Upper lobe of right lung (tissue), 1 donor: Measurements from ENCODE around the gene ESPNL. TPM values are rescaled to one million over a fixed set of nuclear protein-coding genes. Genes with fewer than 3 reads are reported as not detected.
A peak's percentile ranks its signal among the peaks of the same experiment; 100 is the strongest.

ENCODE experiments used
- ATAC-seq: fragments of 200-7000 bp; cut with Tn5 transposase; one replicate; pipeline ENCODE4 v1.9.1; 2020; ENCODE audit warnings: mild to moderate bottlenecking, moderate library complexity
- DNase-seq: peaks from one replicate; pipeline ENCODE4 v3.0.0-alpha.2; 2020
- H3K27ac ChIP-seq: fragments of 200-600 bp; one replicate; pipeline ENCODE4 v1.8.0; 2022
- H3K27me3 ChIP-seq: fragments of 200-600 bp; one replicate; pipeline ENCODE4 v1.8.0; 2022; ENCODE audit warnings: mild to moderate bottlenecking
- H3K36me3 ChIP-seq: fragments of 200-600 bp; one replicate; pipeline ENCODE4 v1.8.0; 2022
- H3K4me1 ChIP-seq: fragments of 200-600 bp; one replicate; pipeline ENCODE4 v1.8.0; 2022
- H3K4me3 ChIP-seq: fragments of 200-600 bp; one replicate; pipeline ENCODE4 v1.8.0; 2022; ENCODE audit warnings: mild to moderate bottlenecking
- H3K9me3 ChIP-seq: fragments of 200-600 bp; one replicate; pipeline ENCODE4 v1.8.0; 2022
- intact Hi-C: fragments of 100-400 bp; cut with DNase I; formaldehyde crosslinking; loops from one replicate; pipeline ENCODE4 v1.11.0; 2022
- total RNA-seq: library from RNA; stranded (reverse); fragmentation: NEBNext Ultra II Directional; extraction: Animal tissue kit (Norgen Biotek cat#: 25700); gene quantifications from one replicate; pipeline ENCODE4 v1.2.1, GENCODE V29; 2021
- TF ChIP-seq, protein P1 (sequence below): fragments of 200-600 bp; IDR thresholded peaks from one replicate; pipeline ENCODE4 v1.8.0; 2022; ENCODE audit warnings: antibody characterized with exemption
- donor health status: DM: no; HTN: yes; CAD: no; lungs with severe emphysema.

Gene ESPNL
- total RNA-seq, 1 donor from 2014 or later, result 0.35 TPM

DNA sequence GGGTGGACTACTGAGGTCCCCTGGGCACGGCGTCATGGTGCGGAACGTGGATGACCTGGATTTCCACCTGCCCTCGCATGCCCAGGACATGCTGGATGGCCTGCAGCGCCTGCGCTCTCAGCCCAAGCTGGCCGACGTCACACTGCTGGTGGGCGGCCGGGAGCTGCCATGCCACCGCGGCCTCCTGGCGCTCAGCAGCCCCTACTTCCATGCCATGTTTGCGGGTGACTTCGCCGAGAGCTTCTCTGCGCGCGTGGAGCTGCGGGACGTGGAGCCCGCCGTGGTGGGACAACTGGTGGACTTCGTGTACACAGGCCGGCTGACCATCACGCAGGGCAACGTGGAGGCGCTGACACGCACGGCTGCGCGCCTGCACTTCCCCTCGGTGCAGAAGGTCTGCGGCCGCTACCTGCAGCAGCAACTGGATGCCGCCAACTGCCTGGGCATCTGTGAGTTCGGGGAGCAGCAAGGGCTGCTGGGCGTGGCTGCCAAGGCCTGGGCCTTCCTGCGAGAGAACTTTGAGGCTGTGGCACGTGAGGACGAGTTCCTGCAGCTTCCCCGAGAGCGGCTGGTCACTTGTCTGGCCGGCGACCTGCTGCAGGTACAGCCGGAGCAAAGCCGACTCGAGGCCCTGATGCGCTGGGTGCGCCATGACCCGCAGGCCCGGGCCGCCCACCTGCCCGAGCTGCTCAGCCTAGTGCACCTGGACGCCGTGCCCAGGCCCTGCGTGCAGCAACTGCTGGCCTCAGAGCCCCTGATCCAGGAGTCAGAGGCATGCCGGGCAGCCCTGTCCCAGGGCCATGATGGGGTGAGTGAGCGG lies 40.8 kb downstream of the ESPNL start:
- no peaks in the 10 kb centered on the region for H3K9me3 ChIP-seq
- no peaks in the 10 kb centered on the region for H3K27me3 ChIP-seq
- no peak overlapping the region for H3K4me3 ChIP-seq
- DNase-seq (no peak), ATAC-seq (no peak)
- no peak overlapping the region for H3K27ac ChIP-seq
- intact Hi-C loops, result no loop called here
- no peaks in the 10 kb centered on the region for H3K36me3 ChIP-seq
- peaks cover 5% of the 10 kb centered on the region for H3K4me1 ChIP-seq
- TF ChIP-seq, protein P1, sequence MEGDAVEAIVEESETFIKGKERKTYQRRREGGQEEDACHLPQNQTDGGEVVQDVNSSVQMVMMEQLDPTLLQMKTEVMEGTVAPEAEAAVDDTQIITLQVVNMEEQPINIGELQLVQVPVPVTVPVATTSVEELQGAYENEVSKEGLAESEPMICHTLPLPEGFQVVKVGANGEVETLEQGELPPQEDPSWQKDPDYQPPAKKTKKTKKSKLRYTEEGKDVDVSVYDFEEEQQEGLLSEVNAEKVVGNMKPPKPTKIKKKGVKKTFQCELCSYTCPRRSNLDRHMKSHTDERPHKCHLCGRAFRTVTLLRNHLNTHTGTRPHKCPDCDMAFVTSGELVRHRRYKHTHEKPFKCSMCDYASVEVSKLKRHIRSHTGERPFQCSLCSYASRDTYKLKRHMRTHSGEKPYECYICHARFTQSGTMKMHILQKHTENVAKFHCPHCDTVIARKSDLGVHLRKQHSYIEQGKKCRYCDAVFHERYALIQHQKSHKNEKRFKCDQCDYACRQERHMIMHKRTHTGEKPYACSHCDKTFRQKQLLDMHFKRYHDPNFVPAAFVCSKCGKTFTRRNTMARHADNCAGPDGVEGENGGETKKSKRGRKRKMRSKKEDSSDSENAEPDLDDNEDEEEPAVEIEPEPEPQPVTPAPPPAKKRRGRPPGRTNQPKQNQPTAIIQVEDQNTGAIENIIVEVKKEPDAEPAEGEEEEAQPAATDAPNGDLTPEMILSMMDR, result no peak

DNA sequence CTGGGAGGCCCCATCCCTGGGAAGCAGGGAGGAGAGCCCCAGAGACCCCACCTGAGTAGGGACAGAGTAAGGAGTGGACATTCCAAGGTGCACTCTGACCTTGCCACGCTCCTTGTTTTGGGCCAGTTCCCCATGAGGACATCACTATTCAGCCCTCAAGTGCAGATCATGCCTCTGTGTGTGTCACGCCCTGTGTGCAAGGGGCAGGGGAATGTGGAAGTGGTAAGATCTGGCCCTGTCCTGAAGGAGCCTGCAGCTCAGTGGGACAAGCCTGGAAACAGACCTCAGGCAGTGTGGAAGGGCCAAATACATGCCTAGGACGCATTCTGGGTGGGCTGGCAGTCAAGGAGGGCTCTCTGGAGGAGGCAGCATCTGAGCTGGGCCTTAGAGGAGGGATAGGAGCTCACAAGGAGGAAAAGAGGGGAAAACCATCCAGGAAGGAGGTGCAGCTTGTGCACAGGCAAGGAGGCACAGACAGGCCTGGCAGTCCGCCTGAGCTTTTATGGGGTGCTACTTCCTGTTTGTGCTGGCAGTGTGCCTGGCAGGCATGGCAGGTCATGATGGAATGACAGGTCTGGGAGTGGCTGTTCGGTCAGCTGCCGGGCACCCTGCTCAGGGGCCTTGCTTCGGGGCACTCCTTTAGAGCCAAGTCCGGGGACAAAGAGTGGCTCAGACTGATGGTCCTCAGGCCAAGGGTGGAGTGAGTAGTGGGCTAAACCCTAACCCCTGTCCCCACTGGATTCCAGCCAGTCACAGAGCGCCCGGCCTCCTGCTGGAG lies 41.6 kb downstream of the ESPNL start:
- no peaks in the 10 kb centered on the region for H3K9me3 ChIP-seq
- peak; percentile 61 for ATAC-seq
- DNase-seq, result peak; percentile 83
- intact Hi-C loops, result no loop called here
- H3K4me3 ChIP-seq, result no peak overlapping the region
- H3K36me3 ChIP-seq, result no peaks in the 10 kb centered on the region
- no peaks in the 10 kb centered on the region for H3K27me3 ChIP-seq
- peaks cover 5% of the 10 kb centered on the region for H3K4me1 ChIP-seq
- TF ChIP-seq, protein P1, result no peak
- no peak overlapping the region for H3K27ac ChIP-seq

DNA sequence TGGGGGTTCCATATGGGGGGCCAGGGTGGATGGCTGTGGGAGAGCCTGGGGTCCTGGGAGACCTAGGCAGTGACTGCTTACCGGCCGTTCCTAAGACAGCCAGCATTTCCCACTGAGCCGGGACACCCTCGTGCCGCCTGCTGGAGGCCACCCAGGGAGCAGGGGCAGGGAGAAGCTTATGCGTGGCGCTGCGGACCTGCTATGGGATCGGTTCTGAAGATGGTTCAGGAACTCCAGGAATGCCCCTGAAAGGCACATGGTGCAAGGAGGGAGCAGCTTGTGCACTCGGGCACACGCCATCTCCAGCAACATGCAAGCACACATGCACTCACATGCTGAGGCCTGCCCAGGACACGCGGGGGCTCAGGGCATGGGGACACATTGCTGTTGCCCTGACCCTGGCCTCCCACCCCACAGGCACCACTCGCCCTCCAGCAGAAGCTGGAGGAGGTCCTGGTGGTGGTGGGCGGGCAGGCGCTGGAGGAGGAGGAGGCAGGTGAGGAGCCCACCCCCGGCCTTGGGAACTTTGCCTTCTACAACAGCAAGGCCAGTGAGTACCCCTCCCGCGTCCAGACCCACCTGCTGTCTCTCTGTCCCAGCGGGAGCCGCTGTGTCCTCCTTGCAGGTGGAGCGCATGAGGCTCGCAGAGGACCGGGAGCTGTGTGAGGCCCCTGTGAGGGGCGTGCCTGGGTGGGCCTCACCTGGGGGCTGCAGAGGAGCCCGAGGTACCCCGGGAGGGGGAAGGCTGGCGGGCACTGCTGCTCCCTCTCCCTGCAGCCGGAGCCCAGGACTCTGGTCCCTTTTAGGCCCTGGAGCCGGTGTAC lies 42.5 kb downstream of the ESPNL start:
- no peak for ATAC-seq
- Histone ChIP-seq H3K36me3 (no peaks in the 10 kb centered on the region), H3K4me1 (peaks cover 2% of the 10 kb centered on the region), H3K27ac (no peak overlapping the region), H3K4me3 (no peak overlapping the region), H3K9me3 (no peaks in the 10 kb centered on the region), H3K27me3 (no peaks in the 10 kb centered on the region)
- TF ChIP-seq, protein P1, result no peak
- DNase-seq, result no peak
- intact Hi-C loops, result no loop called here

DNA sequence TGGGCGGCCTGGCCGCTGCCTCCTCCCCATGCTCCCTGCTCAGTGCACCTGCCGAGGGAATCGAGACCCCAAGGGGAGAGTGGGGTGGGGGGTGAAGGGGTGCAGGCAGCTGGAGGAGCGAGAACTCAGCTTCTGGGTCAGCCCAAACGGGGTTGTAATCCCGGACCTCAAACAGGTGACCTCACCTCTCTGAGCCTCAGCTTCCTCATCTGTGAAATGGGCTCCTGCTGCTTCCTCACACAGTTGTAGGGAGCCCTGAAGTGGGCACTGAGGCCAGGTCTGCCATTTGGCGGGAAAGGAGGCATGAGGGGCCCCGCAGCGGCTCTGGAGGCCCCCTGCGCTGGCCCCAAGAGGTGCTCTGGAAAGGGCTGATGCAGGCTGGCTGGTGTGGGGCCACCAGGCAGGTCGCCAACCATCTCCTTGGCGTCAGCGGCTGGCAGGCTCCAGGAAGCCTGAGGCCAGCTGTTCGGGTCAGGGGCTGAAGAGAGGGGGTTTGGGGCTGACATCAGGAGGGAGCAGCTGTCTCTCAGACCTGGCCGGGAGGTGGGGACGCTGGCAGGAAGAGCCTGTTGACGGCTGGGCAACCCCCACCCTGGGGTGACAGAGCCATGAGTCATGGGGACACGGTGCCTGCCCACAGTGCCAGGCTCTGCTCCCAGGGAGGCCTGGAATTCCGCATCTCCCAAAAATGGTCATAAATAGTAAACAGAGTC lies 43.3 kb downstream of the ESPNL start:
- Histone ChIP-seq H3K36me3 (no peaks in the 10 kb centered on the region), H3K27me3 (no peaks in the 10 kb centered on the region), H3K4me1 (no peaks in the 10 kb centered on the region), H3K4me3 (no peak overlapping the region), H3K9me3 (no peaks in the 10 kb centered on the region), H3K27ac (no peak overlapping the region)
- intact Hi-C loops, result no loop called here
- TF ChIP-seq, protein P1, result no peak
- ATAC-seq (no peak), DNase-seq (no peak)

DNA sequence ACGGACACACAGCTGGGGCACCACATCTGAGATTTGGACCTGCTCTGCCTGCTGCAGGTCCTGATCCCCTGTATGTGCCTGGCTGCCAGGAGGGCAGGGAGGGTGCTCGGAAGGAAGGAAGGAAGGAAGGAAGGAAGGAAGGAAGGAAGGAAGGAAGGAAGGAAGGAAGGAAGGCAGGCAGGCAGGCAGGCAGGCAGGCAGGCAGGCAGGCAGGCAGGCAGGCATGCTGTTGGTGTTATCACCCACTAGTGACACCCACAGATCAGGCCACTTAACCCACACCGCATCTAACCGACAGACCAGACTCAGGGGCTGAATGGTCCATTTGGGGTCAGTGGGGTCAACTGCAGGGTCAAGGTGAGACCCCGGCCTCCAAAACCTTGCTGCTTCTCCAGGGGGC lies 44.1 kb downstream of the ESPNL start:
- Histone ChIP-seq H3K27me3 (no peaks in the 10 kb centered on the region), H3K9me3 (no peaks in the 10 kb centered on the region), H3K27ac (no peak overlapping the region), H3K4me3 (no peak overlapping the region), H3K4me1 (no peaks in the 10 kb centered on the region), H3K36me3 (no peaks in the 10 kb centered on the region)
- no peak for DNase-seq
- intact Hi-C loops, result no loop called here
- TF ChIP-seq, protein P1, result no peak
- no peak for ATAC-seq
